Neural cell (in vitro differentiated cells): Measurements from ENCODE around the gene MCOLN1. TPM values are rescaled to one million over a fixed set of nuclear protein-coding genes. Genes with fewer than 3 reads are reported as not detected.

ENCODE experiments used
- H2AFZ ChIP-seq: fragments of 200-600, 300-800 bp; sonication (generic), shearing (Covaris generic); 2 replicates; pipeline ENCODE4 v1.6.0; 2014; ENCODE audit warnings: low read depth, mild to moderate bottlenecking, antibody characterized with exemption, low read length, moderate library complexity
- H3F3A ChIP-seq: fragments of 200-600 bp; shearing (Covaris generic); 2 replicates; pipeline ENCODE4 v1.6.1; 2016; ENCODE audit warnings: mild to moderate bottlenecking, moderate library complexity, mixed read lengths, antibody characterized with exemption, low read length; ENCODE audit not compliant: insufficient read depth, poor library complexity, severe bottlenecking
- H3K27ac ChIP-seq: fragments of 200-600, 300-800 bp; sonication (generic), shearing (Covaris generic); 2 replicates; pipeline ENCODE4 v1.5.1; 2014; ENCODE audit warnings: mild to moderate bottlenecking, low read length, moderate library complexity
- H3K27me3 ChIP-seq: fragments of 300-800, 200-600 bp; sonication (generic), shearing (Covaris generic); 2 replicates; pipeline ENCODE4 v1.6.0; 2014; ENCODE audit warnings: mild to moderate bottlenecking, low read depth, low read length, moderate library complexity; ENCODE audit not compliant: insufficient read depth
- H3K36me3 ChIP-seq: fragments of 300-800, 200-600 bp; sonication (generic), shearing (Covaris generic); 2 replicates; pipeline ENCODE4 v1.5.1; 2014; ENCODE audit warnings: mild to moderate bottlenecking, antibody characterized with exemption, low read length, moderate library complexity; ENCODE audit not compliant: insufficient read depth
- H3K4me2 ChIP-seq: fragments of 300-800, 200-600 bp; sonication (generic), shearing (Covaris generic); 2 replicates; pipeline ENCODE4 v1.6.0; 2014; ENCODE audit warnings: mild to moderate bottlenecking, low read length
- H3K4me3 ChIP-seq: fragments of 300-800, 200-600 bp; sonication (generic), shearing (Covaris generic); 2 replicates; pipeline ENCODE4 v1.5.1; 2014; ENCODE audit warnings: mild to moderate bottlenecking, low read length, moderate library complexity
- H3K79me2 ChIP-seq: fragments of 200-600 bp; shearing (Covaris generic); replicated peaks from 2 replicates; pipeline ENCODE4 v1.6.0; 2014; ENCODE audit warnings: mild to moderate bottlenecking, low read length, moderate library complexity; ENCODE audit not compliant: insufficient read depth
- H3K9ac ChIP-seq: fragments of 300-800, 200-600 bp; sonication (generic), shearing (Covaris generic); 2 replicates; pipeline ENCODE4 v1.6.1; 2016; ENCODE audit warnings: mild to moderate bottlenecking, low read length, mixed read lengths
- H3K9me2 ChIP-seq: fragments of 200-600 bp; shearing (Covaris generic); 2 replicates; pipeline ENCODE4 v1.6.1; 2016; ENCODE audit warnings: mild to moderate bottlenecking, low read length, mixed read lengths; ENCODE audit not compliant: insufficient read depth
- H3K9me3 ChIP-seq: fragments of 200-600, 300-800 bp; sonication (generic), shearing (Covaris generic); 2 replicates; pipeline ENCODE4 v1.6.1; 2016; ENCODE audit warnings: mild to moderate bottlenecking, mixed run types, low read length, moderate library complexity, mixed read lengths
- H4K20me1 ChIP-seq: fragments of 200-600 bp; shearing (Covaris generic); 2 replicates; pipeline ENCODE4 v1.6.1; 2016; ENCODE audit warnings: mild to moderate bottlenecking, mixed run types; ENCODE audit not compliant: insufficient read depth
- EP300 ChIP-seq: fragments of 450-650 bp; conservative IDR thresholded peaks from 2 replicates; pipeline ENCODE4 v1.6.1; 2014; ENCODE audit warnings: antibody characterized with exemption, mild to moderate bottlenecking, moderate library complexity; ENCODE audit not compliant: poor library complexity, severe bottlenecking
- EZH2 ChIP-seq: fragments of 200-600, 300-800 bp; shearing (Covaris generic), sonication (generic); IDR thresholded peaks from 2 replicates; pipeline ENCODE4 v1.6.1; 2014; ENCODE audit warnings: antibody characterized with exemption, low read length, borderline replicate concordance, mild to moderate bottlenecking; ENCODE audit not compliant: insufficient read depth, poor library complexity, severe bottlenecking
- MXI1 ChIP-seq: fragments of 450-650 bp; conservative IDR thresholded peaks from 2 replicates; pipeline ENCODE4 v1.6.1; 2014; ENCODE audit warnings: antibody characterized with exemption, mild to moderate bottlenecking; ENCODE audit not compliant: poor library complexity, severe bottlenecking
- POLR2AphosphoS5 ChIP-seq: IDR thresholded peaks from 2 replicates; pipeline ENCODE4 v1.6.1; 2012
- RAD21 ChIP-seq: fragments of 450-650 bp; conservative IDR thresholded peaks from 2 replicates; pipeline ENCODE4 v1.6.1; 2014; ENCODE audit warnings: antibody characterized with exemption, mild to moderate bottlenecking, moderate library complexity
- REST ChIP-seq: IDR thresholded peaks from 2 replicates; pipeline ENCODE4 v1.6.1; 2012; ENCODE audit warnings: borderline replicate concordance
- SMC3 ChIP-seq: fragments of 450-650 bp; conservative IDR thresholded peaks from 2 replicates; pipeline ENCODE4 v1.6.1; 2014; ENCODE audit warnings: antibody characterized with exemption, mild to moderate bottlenecking, moderate library complexity; ENCODE audit not compliant: poor library complexity
- TAF1 ChIP-seq: IDR thresholded peaks from 2 replicates; pipeline ENCODE4 v1.6.1; 2012; ENCODE audit warnings: low read depth
- polyA plus RNA-seq: library from polyadenylated mRNA; depleted of rRNA; stranded (reverse); fragments of >200 nt; gene quantifications from 2 replicates; pipeline ENCODE4 v1.2.3, GENCODE V29; 2014
- TF ChIP-seq, protein P1 (sequence below): fragments of 450-650 bp; IDR thresholded peaks from 2 replicates; pipeline ENCODE4 v1.5.1; 2014; ENCODE audit warnings: antibody characterized with exemption, mild to moderate bottlenecking, moderate library complexity; ENCODE audit not compliant: poor library complexity, severe bottlenecking

The MCOLN1 gene
- polyA plus RNA-seq, 1 donor from 2014 or later = 16.9 TPM

GRCh38 chr19:7558667-7559066, 36.2 kb downstream of the MCOLN1 start:
- Histone ChIP-seq H3F3A (no peaks in the 10 kb centered on the region), H3K9ac (no peak overlapping the region), H3K9me3 (no peaks in the 10 kb centered on the region), H3K27me3 (no peaks in the 10 kb centered on the region), H4K20me1 (no peaks in the 10 kb centered on the region), H3K79me2 (no peaks in the 10 kb centered on the region), H3K4me3 (no peak overlapping the region), H2AFZ (no peak overlapping the region), H3K36me3 (peaks cover 6% of the 10 kb centered on the region), H3K9me2 (no peaks in the 10 kb centered on the region), H3K27ac (no peak overlapping the region), H3K4me2 (no peak overlapping the region)
- TF ChIP-seq, protein P1, sequence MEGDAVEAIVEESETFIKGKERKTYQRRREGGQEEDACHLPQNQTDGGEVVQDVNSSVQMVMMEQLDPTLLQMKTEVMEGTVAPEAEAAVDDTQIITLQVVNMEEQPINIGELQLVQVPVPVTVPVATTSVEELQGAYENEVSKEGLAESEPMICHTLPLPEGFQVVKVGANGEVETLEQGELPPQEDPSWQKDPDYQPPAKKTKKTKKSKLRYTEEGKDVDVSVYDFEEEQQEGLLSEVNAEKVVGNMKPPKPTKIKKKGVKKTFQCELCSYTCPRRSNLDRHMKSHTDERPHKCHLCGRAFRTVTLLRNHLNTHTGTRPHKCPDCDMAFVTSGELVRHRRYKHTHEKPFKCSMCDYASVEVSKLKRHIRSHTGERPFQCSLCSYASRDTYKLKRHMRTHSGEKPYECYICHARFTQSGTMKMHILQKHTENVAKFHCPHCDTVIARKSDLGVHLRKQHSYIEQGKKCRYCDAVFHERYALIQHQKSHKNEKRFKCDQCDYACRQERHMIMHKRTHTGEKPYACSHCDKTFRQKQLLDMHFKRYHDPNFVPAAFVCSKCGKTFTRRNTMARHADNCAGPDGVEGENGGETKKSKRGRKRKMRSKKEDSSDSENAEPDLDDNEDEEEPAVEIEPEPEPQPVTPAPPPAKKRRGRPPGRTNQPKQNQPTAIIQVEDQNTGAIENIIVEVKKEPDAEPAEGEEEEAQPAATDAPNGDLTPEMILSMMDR = no peak

- Histone ChIP-seq H3K9me2 (no peaks in the 10 kb centered on the region), H4K20me1 (no peaks in the 10 kb centered on the region), H3K79me2 (no peaks in the 10 kb centered on the region), H3K36me3 (peaks cover 6% of the 10 kb centered on the region), H2AFZ (no peak overlapping the region), H3K9me3 (no peaks in the 10 kb centered on the region), H3F3A (no peaks in the 10 kb centered on the region), H3K9ac (no peak overlapping the region), H3K27ac (no peak overlapping the region), H3K4me2 (no peak overlapping the region), H3K4me3 (no peak overlapping the region), H3K27me3 (no peaks in the 10 kb centered on the region)
- TF ChIP-seq MXI1 (no peak), POLR2AphosphoS5 (no peak), RAD21 (no peak), EZH2 (no peak), EP300 (no peak), TAF1 (no peak), SMC3 (no peak), REST (no peak)
- TF ChIP-seq, protein P1 = no peak
Observed at GRCh38 chr19:7559102-7559501, 36.7 kb downstream of the MCOLN1 start.
